Motor neuron (in vitro differentiated cells): ENCODE data around the gene GMPR. TPM values are rescaled to one million over a fixed set of nuclear protein-coding genes. Genes with fewer than 3 reads are reported as not detected.

Experiments used
- ATAC-seq, 8 experiments: fragments of 200-7000 bp; cut with Tn5 transposase; replicated peaks in 6 of 8; 2 replicates each; pipeline ENCODE4 v1.8.0; 2021; ENCODE audit warnings: mild to moderate bottlenecking in 8 of 8, moderate library complexity in 8 of 8
- H3K27ac ChIP-seq, 2 donors: fragments of 250-450 bp; sonication (Bioruptor Pico); 2 replicates each; pipeline ENCODE4 v1.9.0; 2021; ENCODE audit warnings: antibody characterized with exemption in 2 of 2, mild to moderate bottlenecking in 2 of 2, moderate library complexity in 1 of 2
- H3K4me1 ChIP-seq, 2 donors: fragments of 250-450 bp; sonication (Bioruptor Pico); replicated peaks in 1 of 2; 2 replicates each; pipeline ENCODE4 v1.6.1; 2021; ENCODE audit warnings: antibody characterized with exemption in 2 of 2, mild to moderate bottlenecking in 2 of 2, moderate library complexity in 1 of 2
- H3K4me3 ChIP-seq, 5 donors: fragments of 250-450 bp; sonication (Bioruptor Pico); 2 replicates each; pipeline ENCODE4 v1.9.0; 2021; ENCODE audit warnings: antibody characterized with exemption in 5 of 5, mild to moderate bottlenecking in 5 of 5, moderate library complexity in 4 of 5
- WGBS, 10 experiments: fragments of 450-650 bp; shearing (Covaris generic); methylation state at CpG; one replicate each; pipeline ENCODE4 v1.0.0; 2022; 5-methylcytosine and 5-hydroxymethylcytosine counted together
- in situ Hi-C, 9 experiments: fragments of 400-800 bp; cut with MboI; loops; one replicate each; pipeline ENCODE4 v1.15.0; 2021; ENCODE audit warnings: low sequenced_read_pairs in 9 of 9, low pct_unique_long_range_greater_than_20kb in 2 of 9; ENCODE audit not compliant: unreplicated experiment in 9 of 9
- total RNA-seq, 8 experiments: library from RNA; unstranded; fragments of 300-600 nt; gene quantifications; 2 replicates each; pipeline versions ENCODE4 v1.2.3 to v1.2.4, GENCODE V29; 2022

The GMPR gene
- total RNA-seq, 8 experiments from 2014 or later: 1.1 to 16.4 (median 4.5) TPM

DNA sequence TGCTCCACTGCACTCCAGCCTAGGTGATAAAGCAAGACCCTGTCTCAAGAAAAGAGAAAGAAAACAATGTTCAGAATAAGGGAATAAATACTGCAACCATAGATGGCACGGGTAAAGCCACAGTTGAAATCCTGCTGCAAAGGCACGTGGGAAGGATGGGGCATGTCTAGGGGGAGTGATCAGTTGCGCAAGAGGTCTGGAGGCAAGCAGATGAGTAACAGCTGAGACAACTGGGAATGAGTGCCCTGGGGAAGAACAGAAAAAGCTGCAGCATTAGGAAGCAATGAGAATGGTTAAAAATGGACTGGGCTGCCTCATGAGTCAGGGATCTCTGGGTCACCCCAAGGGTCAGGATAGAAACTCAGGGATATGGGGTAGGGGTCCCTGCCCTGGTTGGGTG, 96.3 kb downstream of the GMPR start:
- in situ Hi-C loops: loop anchor here in 7 of 9 experiments (25.0 kb wide), 2 partner anchors 428 to 628 kb away; partner anchors contain the start of gene ATXN1 (in 7 of the 7)
- Histone ChIP-seq H3K4me1 (peaks cover 13 to 19% of the 10 kb centered on the region in 2 donors), H3K27ac (no peak overlapping the region), H3K4me3 (no peak overlapping the region)
- peak in 3 of 8 experiments; percentile 4 to 13 (median 6) for ATAC-seq
- WGBS, 10 experiments: 0 to 86% (median 74%) methylated on average over 1 to 3 of the region's 3 CpGs

DNA sequence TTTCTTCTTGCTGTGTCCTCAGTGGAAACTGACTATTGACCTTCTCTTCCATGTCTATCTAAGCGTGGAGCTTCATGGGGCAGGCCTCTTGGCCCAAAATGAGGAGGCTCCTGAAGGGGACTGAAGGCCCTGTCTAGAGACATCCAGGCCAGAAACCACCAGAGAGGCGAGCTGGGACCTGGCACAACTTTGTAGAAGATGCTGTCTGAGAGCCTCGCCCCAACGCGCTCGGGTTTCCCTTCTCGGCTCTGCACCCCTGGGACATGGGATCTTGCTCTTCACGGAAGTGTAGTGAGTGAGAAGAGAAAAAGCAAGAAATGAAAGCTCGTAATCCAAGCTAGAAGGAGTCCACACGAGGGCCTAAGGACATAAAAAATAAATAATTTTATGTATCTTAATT, 96.8 kb downstream of the GMPR start:
- 48 to 97% (median 91%) methylated on average over 2 to 9 of the region's 10 CpGs; no CpG with 5 or more reads in 2 of the 10 experiments for WGBS, 10 experiments
- no peak overlapping the region for H3K27ac ChIP-seq
- no peak overlapping the region for H3K4me3 ChIP-seq
- in situ Hi-C loops: loop anchor here in 7 of 9 experiments (25.0 kb wide), 2 partner anchors 427 to 627 kb away; partner anchors contain the start of gene ATXN1 (in 7 of the 7)
- peaks cover 13 to 19% of the 10 kb centered on the region in 2 donors for H3K4me1 ChIP-seq
- no peak for ATAC-seq

DNA sequence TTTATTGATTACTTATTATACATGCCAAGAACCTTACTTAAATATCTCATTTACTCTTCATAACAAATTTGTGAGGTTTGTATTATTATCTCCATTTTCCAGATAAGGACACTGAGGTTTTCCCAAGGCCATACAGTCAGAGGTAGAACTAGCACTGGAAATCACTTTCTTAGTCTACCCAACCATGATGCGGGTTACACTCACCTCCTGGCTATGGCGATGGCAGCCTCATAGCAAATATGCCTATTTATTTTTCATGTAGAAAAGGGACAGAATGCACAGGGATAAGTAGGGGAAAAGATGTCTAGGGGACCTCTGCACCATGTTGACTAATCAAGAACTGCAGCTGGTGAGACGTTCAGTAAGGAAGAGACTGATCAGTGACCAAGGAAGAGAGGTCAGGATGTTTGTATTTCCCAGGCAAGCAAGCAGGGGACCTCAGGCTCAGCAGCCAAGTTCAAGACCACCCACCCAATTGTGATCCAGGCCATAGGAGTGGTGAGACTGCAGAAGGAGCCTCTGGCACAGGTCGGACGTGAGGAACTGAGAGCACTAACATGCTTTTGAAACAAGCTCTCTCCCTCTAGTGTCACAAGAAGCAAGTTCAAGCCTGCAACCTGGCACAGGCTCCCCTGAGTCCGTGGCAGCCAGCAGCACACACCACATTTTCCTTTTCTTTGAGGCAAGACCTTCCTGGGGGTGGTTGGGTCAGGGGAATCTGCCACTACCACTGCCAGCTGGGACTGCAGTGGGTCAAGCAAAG, 97.8 kb downstream of the GMPR start:
- Histone ChIP-seq H3K4me1 (peaks cover 13 to 19% of the 10 kb centered on the region in 2 donors), H3K27ac (no peak overlapping the region), H3K4me3 (no peak overlapping the region)
- in situ Hi-C loops: loop anchor here in 7 of 9 experiments (25.0 kb wide), 2 partner anchors 426 to 626 kb away; partner anchors contain the start of gene ATXN1 (in 7 of the 7)
- ATAC-seq: no peak
- 80 to 100% (median 95%) methylated on average over 1 to 4 of the region's 6 CpGs; no CpG with 5 or more reads in 3 of the 10 experiments for WGBS, 10 experiments

DNA sequence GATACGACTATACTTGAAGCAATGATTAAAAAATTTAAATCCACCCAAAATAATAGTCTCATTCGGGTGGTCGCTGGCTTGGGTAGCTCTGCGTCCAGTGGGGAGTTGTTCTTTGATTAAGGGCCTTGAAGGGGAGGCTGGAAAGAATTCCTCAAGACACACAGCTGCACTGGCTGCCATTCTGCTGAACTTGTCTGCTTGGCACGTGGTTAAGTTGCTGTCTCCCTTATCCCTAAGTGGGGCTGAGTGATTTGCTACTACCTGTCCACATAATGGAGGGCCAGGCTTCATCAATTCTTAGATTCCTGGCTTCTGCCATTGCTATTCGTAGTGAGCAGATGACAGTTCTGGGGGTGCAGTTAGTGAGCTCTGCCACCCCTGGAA, 98.5 kb downstream of the GMPR start:
- H3K27ac ChIP-seq: no peak overlapping the region
- WGBS, 10 experiments: 60 to 100% (median 78%) methylated on average over 1 to 6 of the region's 6 CpGs; no CpG with 5 or more reads in 4 of the 10 experiments
- ATAC-seq: no peak
- peaks cover 10 to 14% of the 10 kb centered on the region in 2 donors for H3K4me1 ChIP-seq
- in situ Hi-C loops: loop anchor here in 7 of 9 experiments (25.0 kb wide), 2 partner anchors 425 to 625 kb away; partner anchors contain the start of gene ATXN1 (in 7 of the 7)
- H3K4me3 ChIP-seq: no peak overlapping the region

DNA sequence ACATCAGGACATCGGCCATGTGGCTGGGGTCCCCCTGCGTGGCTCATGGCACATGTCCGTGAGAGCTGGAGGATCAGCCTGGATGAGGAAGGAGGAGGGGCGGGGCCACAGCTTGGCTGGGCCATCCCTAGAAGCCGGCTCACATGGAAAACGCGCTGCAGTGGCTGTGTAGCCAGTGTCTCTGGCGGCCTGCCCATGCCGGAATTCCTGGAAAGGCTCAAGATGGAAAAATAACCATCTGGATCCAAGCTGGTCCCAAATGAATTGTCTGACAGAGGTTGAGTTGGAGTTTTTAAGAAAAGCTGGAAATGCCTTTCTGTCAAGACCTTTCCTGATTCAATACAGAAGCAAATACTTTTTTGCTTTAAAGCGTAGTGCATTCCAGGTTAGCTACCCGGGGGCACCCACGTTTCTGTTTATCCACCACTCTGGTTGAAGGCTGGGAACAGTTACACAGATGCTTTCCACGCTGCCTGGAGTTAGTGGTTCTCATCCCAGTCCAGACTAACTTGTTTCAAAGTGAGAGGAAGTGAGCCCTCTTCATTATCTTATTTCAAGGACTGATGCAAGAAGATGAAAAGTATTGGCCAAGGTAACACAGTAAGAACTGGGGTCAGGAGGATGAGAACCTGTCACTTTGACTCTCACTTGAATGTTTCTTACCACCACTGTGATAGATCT, 99.0 kb downstream of the GMPR start:
- in situ Hi-C loops: loop anchor here in 7 of 9 experiments (25.0 kb wide), 2 partner anchors 425 to 625 kb away; partner anchors contain the start of gene ATXN1 (in 7 of the 7)
- peak in 3 of 8 experiments; percentile 35 to 82 (median 51) for ATAC-seq
- H3K27ac ChIP-seq: no peak overlapping the region
- H3K4me3 ChIP-seq: no peak overlapping the region
- H3K4me1 ChIP-seq: peaks cover 8 to 13% of the 10 kb centered on the region in 2 donors
- WGBS, 10 experiments: 0 to 98% (median 80%) methylated on average over 1 to 9 of the region's 13 CpGs; no CpG with 5 or more reads in 3 of the 10 experiments

DNA sequence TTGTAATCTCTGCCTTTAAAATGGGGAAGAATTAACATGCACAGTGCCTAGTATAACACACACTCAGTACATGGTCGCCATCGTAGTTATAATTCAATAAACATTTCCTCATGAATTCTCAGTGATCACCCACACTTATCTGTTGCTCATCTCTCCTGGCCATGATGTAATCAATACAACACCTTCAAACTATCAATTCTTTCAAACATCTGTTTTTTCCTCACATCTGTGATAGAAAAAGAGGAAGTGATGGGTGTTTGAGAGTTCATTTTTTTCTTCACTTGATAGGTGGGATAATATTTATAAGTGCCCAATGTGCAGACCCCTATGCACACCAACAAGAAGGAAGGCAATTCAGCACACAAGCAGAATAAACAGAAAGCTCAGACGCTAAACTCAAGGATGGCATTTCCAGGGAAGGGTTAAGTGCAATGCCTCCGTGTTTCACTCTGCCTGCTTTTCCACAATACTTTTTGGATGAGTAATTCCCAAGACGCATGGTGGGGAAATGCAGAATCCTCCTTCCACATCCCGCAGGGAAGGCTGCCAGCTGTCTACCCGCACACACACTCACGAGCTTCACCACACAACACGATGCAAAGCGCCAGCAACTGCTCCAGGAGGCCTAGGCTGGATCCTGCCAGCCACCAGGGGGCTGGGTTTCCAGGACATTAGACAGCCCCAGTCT, 100.3 kb downstream of the GMPR start:
- H3K4me3 ChIP-seq: no peak overlapping the region
- 0 to 80% (median 45%) methylated on average over 2 to 9 of the region's 10 CpGs; no CpG with 5 or more reads in 3 of the 10 experiments for WGBS, 10 experiments
- in situ Hi-C loops: loop anchor here in 7 of 9 experiments (25.0 kb wide), 2 partner anchors 424 to 624 kb away; partner anchors contain the start of gene ATXN1 (in 7 of the 7)
- H3K27ac ChIP-seq: no peak overlapping the region
- peak; percentile 62 to 99 (median 94) for ATAC-seq
- H3K4me1 ChIP-seq: peaks cover 8 to 13% of the 10 kb centered on the region in 2 donors

DNA sequence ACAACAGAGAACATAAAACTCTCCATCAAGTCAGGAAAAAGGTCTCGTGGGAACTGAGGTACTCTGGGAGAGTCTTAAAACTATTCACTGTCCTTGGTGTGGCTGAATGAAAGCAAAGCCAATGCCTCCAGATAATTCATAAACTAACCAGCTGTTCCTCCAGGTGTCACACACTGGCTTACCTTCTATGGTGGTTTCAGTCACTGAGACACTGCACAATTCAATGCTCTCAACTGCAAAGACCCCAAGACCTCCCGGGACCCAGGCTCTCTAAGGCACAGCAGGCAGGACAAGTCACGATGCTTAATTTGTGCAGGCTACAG, 100.8 kb downstream of the GMPR start:
- in situ Hi-C loops: loop anchor here in 7 of 9 experiments (25.0 kb wide), 2 partner anchors 423 to 623 kb away; partner anchors contain the start of gene ATXN1 (in 7 of the 7)
- peaks cover 8 to 13% of the 10 kb centered on the region in 2 donors for H3K4me1 ChIP-seq
- H3K27ac ChIP-seq: no peak overlapping the region
- H3K4me3 ChIP-seq: no peak overlapping the region
- WGBS, 10 experiments: 0 to 56% (median 10%) methylated on average over 1 to 3 of the region's 3 CpGs; no CpG with 5 or more reads in 5 of the 10 experiments
- ATAC-seq: no peak

DNA sequence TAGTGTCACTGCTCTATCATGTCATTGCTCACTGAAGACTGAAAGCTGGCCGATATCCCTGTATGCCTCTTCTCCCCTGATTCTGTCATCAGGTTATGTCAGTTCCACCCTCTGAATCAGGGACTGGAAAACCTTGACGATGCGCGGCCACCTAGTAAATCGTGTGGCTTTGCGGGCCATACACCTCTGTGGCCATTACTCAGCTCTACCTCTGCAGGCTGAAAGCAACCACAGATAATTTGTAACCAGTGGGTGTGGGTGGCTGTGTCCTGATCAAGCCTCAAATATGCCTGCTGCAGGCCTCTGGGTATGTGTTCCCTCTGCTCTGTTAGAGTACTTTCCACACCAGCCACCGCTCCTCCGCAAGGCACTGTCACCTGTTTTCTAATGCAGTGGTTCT, 105.2 kb downstream of the GMPR start:
- no peak overlapping the region for H3K27ac ChIP-seq
- WGBS, 10 experiments: 83 to 100% (median 94%) methylated on average over 1 to 4 of the region's 8 CpGs; no CpG with 5 or more reads in 5 of the 10 experiments
- peaks cover 24 to 30% of the 10 kb centered on the region in 2 donors for H3K4me1 ChIP-seq
- in situ Hi-C loops: loop anchor here in 7 of 9 experiments (25.0 kb wide), 2 partner anchors 419 to 619 kb away; partner anchors contain the start of gene ATXN1 (in 7 of the 7)
- H3K4me3 ChIP-seq: no peak overlapping the region
- ATAC-seq: no peak

DNA sequence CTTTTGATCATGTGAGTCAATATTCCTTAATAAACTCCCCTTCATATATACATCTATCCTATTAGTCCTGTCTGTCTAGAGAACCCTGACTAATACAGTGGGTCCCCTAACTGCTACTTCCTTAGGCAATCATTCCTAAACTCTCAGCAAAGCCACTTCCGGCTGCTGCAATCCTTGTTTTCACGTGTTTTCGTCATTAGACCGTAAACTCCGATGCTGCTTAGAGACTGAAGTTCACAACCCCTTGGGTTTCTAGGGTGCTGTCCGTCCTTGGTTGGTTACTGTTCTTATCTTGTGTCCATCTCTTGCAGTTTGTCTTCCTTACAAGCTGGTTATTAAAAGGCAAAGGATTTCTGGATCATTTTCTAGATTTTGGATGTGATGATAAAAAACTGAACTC, 106.4 kb downstream of the GMPR start:
- Histone ChIP-seq H3K27ac (no peak overlapping the region), H3K4me3 (no peak overlapping the region), H3K4me1 (peaks cover 16 to 21% of the 10 kb centered on the region in 2 donors)
- in situ Hi-C loops: loop anchor here in 7 of 9 experiments (25.0 kb wide), 2 partner anchors 418 to 618 kb away; partner anchors contain the start of gene ATXN1 (in 7 of the 7)
- ATAC-seq: no peak
- 81 to 100% (median 93%) methylated on average over 1 to 6 of the region's 6 CpGs; no CpG with 5 or more reads in 2 of the 10 experiments for WGBS, 10 experiments

Other genes with a start within 250 kb of the GMPR start
- 10 to 100 TPM in 6 of 8 experiments, 1 to 10 TPM in 2; 7.5 to 36.2 (median 15.6) TPM for gene MYLIP, start 109.5 kb upstream of the GMPR start, total RNA-seq